ENCODE data around the gene IL1RAP. TPM values are rescaled to one million over a fixed set of nuclear protein-coding genes. Genes with fewer than 3 reads are reported as not detected.
"Not testable (repeated sequence)": the region's sequence is repeated elsewhere in the genome, so short reads cannot be mapped to it uniquely, and the experiment has no call there.

The IL1RAP gene
- total RNA-seq, result 10 to 100 TPM in 4 of 10 donors, 1 to 10 TPM in 6; 3.9 to 11.9 (median 8.7) TPM
- polyA plus RNA-seq, result 1 to 10 TPM; 2.1 to 5.9 TPM
- long read RNA-seq, donor 1, full-length matches to known transcripts, result 2 of 5 reads
- long read RNA-seq, donor 1, partial matches to known transcripts, result 1 of 5 reads
- long read RNA-seq, donor 1, other reads (novel, unspliced or antisense), result 2 of 5 reads
- long read RNA-seq, donor 2, full-length matches to known transcripts, result 2 of 3 reads
- long read RNA-seq, donor 2, partial matches to known transcripts, result 0 of 3 reads
- long read RNA-seq, donor 2, other reads (novel, unspliced or antisense), result 1 of 3 reads
- long read RNA-seq, donor 3, full-length matches to known transcripts, result 8 of 19 reads
- long read RNA-seq, donor 3, partial matches to known transcripts, result 8 of 19 reads
- long read RNA-seq, donor 3, other reads (novel, unspliced or antisense), result 3 of 19 reads

DNA sequence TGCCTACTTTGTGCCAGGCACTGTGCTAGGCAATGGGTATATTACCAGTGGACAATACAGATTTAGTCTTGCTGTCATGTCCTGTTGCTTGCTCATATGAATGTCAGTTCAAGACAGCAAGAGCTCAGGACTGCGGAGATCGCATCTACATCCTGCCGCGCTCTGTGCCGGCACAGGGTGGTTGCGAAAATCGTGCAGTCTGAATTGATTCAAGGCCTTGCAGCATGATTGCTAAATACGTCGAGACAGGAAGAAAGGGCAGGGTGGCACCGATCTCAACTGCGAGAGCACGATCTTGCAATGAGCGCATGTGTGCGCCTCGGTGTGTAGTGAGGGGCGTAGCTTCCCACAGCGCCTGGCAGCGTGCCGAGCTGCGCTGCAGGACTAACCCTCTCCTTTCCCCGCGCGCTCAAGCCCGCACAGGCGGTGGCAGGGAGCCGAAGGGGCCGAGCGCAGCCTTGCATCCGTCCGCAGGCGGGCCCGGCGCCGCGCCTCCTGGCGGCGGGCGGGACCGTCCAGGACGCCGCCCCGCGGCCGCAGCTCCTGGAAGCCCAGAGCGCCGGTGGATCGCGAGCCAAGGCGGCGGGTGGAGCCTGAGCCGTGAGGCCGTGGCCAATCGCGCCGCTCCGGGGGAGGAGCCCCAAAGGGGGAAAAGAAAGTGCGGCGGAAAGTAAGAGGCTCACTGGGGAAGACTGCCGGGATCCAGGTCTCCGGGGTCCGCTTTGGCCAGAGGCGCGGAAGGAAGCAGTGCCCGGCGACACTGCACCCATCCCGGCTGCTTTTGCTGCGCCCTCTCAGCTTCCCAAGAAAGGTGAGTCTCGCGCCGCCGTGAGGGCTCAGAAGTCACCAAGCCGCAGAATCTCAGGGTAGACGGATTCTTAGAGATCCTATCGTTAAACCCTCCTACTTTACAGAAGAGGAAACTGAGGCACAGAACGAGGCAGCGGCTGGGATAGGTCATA lies at the start of gene IL1RAP:
Gene IL1RAP, plus strand, starts transcription at position 677 of the 962 bp plus-strand sequence. CDS start 50,205 bp downstream, outside the sequence.
- TF ChIP-seq CTCF (IDR thresholded peaks at IDR 0.05), result peak; percentile 55 to 96 (median 85)
- intact Hi-C loops (cut with DNase I), result loop anchor here in 4 of 10 donors (5.0 to 10.0 kb wide), 4 partner anchors 54 to 184 kb away; no protein-coding TSS in a partner anchor
- DNase-seq, result peak; percentile 90 to 92
- 1% methylated on average over 70 to 76 of the region's 76 CpGs for WGBS, 2 donors
- no peaks in the 10 kb centered on the region for H3K27me3 ChIP-seq
- ATAC-seq, result peak; percentile 97 to 99 (median 99)
- H3K4me3 ChIP-seq, result peak within 1 kb of the TSS; percentile 42 to 95 (median 84)
- no peaks in the 10 kb centered on the region for H3K9me3 ChIP-seq
- H3K27ac ChIP-seq, result peak within 1 kb of the TSS in 9 of 10 donors; percentile 70 to 93 (median 80)
- H3K36me3 ChIP-seq, result no peaks in the 10 kb centered on the region
- peaks cover 0 to 39% (median 10%) of the 10 kb centered on the region in 9 donors for H3K4me1 ChIP-seq

DNA sequence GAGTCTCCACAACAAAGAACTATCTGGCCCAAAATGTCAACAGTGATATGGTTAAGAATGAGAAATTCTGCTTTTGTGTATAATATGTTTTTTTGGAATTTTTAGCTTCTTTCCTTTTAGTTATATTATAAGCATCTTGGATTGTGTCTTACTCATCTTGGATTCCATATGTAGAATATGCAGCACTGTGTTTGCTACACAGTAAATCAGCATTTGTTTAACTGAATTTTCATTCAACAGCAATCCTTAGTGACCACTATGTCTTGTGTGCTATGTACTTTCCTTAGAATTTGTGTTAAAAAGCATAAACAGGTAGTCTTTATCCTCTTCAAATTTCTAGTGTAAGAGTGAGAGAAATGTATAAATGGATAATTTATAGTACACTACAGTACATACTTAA lies 46.0 kb upstream of the IL1RAP start:
- no peaks in the 10 kb centered on the region for H3K36me3 ChIP-seq
- H3K4me1 ChIP-seq, result no peaks in the 10 kb centered on the region
- H3K4me3 ChIP-seq, result no peak overlapping the region
- no peak for TF ChIP-seq CTCF (IDR thresholded peaks at IDR 0.05)
- H3K9me3 ChIP-seq, result peaks cover 0 to 21% (median 0%) of the 10 kb centered on the region in 11 donors
- DNase-seq (no peak), ATAC-seq (no peak)
- intact Hi-C loops (cut with DNase I), result no loop called here
- H3K27me3 ChIP-seq, result peaks cover 0 to 7% (median 0%) of the 10 kb centered on the region in 7 donors
- H3K27ac ChIP-seq, result no peak overlapping the region

- 94 to 95% methylated on average over 22 to 25 of the region's 25 CpGs for WGBS, 2 donors
- H3K4me1 ChIP-seq; H3K4me3 ChIP-seq; DNase-seq; H3K36me3 ChIP-seq; H3K27me3 ChIP-seq; ATAC-seq; H3K27ac ChIP-seq; intact Hi-C loops (cut with DNase I): not testable (repeated sequence)
- H3K9me3 ChIP-seq, result peaks cover 0 to 21% (median 0%) of the 10 kb centered on the region in 11 donors
Measured at GRCh38 chr3:190473261-190473660, 40.6 kb upstream of the IL1RAP start.

DNA sequence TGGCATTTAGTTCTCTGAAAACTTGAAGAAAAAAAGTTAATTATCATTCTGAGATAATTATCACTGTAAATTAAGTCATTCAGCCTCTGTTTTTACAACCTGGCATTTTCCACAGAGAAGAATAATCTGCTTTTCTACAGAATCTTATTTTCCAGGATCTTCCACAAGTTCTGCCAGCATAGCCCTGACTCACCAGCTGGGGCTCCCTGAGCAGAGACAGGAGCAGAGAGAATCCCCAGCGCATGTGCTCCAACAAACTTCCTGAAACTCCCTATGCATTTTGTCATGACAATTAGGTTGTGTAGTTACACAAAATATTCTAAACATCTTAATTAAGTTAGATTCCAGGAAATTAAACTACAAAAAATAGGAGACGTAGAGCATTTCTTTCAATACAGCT lies 32.1 kb upstream of the IL1RAP start:
- H3K4me3 ChIP-seq, result no peak overlapping the region
- H3K4me1 ChIP-seq, result peaks cover 0 to 13% (median 3%) of the 10 kb centered on the region in 9 donors
- no peak for ATAC-seq
- TF ChIP-seq CTCF (IDR thresholded peaks at IDR 0.05), result no peak
- DNase-seq, result no peak
- no peak overlapping the region for H3K27ac ChIP-seq
- no peaks in the 10 kb centered on the region for H3K36me3 ChIP-seq
- WGBS, 2 donors, result 79 to 81% methylated on average over 2 of the region's 2 CpGs
- H3K27me3 ChIP-seq, result peaks cover 0 to 9% (median 3%) of the 10 kb centered on the region in 7 donors
- H3K9me3 ChIP-seq, result no peaks in the 10 kb centered on the region
- intact Hi-C loops (cut with DNase I), result no loop called here

Data from heart right ventricle (tissue), 16 donors.